NCI-H128 (cell line): ENCODE data around the gene ITGAD.

Source experiments
- DNase-seq: peaks from one replicate; lab custom pipeline; 2025; ENCODE audit not compliant: unreplicated experiment; lab: John Stamatoyannopoulos, UW

Gene ITGAD

GRCh38 chr16:31474773-31475738 lies 81.9 kb downstream of the ITGAD start:
- DNase-seq: no peak

- DNase-seq: no peak
These were observed 82.8 kb downstream of the ITGAD start for GRCh38 chr16:31475946-31476302.
